Measurements from ENCODE around the gene MCL1.
"Not testable (repeated sequence)": the region's sequence is repeated elsewhere in the genome, so short reads cannot be mapped to it uniquely, and the experiment has no call there.

The MCL1 gene

DNA sequence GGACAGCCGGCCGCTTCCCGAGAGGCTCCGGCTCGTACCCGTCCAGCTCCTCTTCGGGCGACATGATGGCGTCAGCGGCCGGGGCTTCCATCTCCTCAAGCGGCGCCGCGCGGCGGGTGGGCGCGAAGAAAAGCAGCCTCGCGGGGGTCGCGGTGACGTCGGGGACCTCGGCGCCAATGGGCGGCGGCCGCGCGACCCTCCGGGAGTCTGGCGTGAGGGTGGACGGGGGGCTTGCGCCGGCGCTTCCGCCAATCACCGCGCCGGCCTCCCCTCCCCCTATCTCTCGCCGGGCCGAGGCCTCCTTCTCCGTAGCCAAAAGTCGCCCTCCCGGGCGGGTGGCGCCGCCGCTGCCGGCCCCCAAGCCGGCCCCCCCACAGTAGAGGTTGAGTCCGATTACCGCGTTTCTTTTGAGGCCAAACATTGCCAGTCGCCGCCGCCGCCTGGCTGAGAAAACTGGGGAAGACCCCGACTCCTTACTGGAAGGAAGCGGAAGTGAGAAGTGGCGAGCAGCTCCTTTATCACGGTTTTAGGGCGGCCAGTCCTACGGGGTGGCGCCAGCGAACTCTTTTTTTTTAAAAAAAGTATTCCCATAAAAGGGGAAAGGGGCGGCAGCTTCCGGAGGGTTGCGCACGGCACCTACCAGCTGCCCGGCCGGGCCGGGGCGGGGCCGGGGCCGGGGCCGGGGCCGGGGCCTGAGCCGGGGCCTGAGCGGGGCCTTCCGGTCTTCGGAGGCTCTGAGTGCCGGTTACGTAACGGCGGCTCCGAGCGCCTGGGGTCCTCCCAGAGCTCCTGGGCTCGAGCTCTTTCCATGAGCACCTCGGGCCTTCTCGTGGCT is at the start of gene MCL1:
Gene MCL1, minus strand, starts transcription at position 501 of the 835 bp plus-strand sequence. Its CDS starts 80 bp downstream, at position 421.
- Histone ChIP-seq H3K4me3 (ENCODE audit: low read depth in 1 of 2, low read length in 2 of 2) (peak within 1 kb of the TSS; percentile 95 to 97), H3K9ac (ENCODE audit: low read length) (peak within 1 kb of the TSS; percentile 99), H3K27me3 (ENCODE audit: control insufficient read depth in 1 of 2, insufficient read depth in 2 of 2, low read length in 2 of 2) (no peaks in the 10 kb centered on the region), H3K36me3 (ENCODE audit: insufficient read depth, low read length) (peaks cover 32% of the 10 kb centered on the region), H3K4me1 (ENCODE audit: insufficient read depth, low read length) (peaks cover 36% of the 10 kb centered on the region), H3K27ac (ENCODE audit: low read depth, low read length) (peak within 1 kb of the TSS; percentile 98), H3K9me3 (ENCODE audit: low read length) (no peaks in the 10 kb centered on the region)

GRCh38 chr1:150628766-150629114 is 49.3 kb upstream of the MCL1 start:
- Histone ChIP-seq H3K4me1 (ENCODE audit: insufficient read depth, low read length) (peaks cover 13% of the 10 kb centered on the region), H3K27ac (ENCODE audit: low read depth, low read length) (peak overlapping the region; percentile 95), H3K4me3 (ENCODE audit: low read depth in 1 of 2, low read length in 2 of 2) (peak overlapping the region; percentile 69 to 72), H3K9me3 (ENCODE audit: low read length) (no peaks in the 10 kb centered on the region), H3K9ac (ENCODE audit: low read length) (peak overlapping the region; percentile 55), H3K27me3 (ENCODE audit: control insufficient read depth in 1 of 2, insufficient read depth in 2 of 2, low read length in 2 of 2) (no peaks in the 10 kb centered on the region), H3K36me3 (ENCODE audit: insufficient read depth, low read length) (peaks cover 40% of the 10 kb centered on the region)

GRCh38 chr1:150627826-150628410 is 48.5 kb upstream of the MCL1 start:
- H3K27ac ChIP-seq (ENCODE audit: low read depth, low read length), result peak overlapping the region; percentile 95
- peak overlapping the region; percentile 55 for H3K9ac ChIP-seq (ENCODE audit: low read length)
- H3K27me3 ChIP-seq (ENCODE audit: control insufficient read depth in 1 of 2, insufficient read depth in 2 of 2, low read length in 2 of 2), result no peaks in the 10 kb centered on the region
- peaks cover 43% of the 10 kb centered on the region for H3K36me3 ChIP-seq (ENCODE audit: insufficient read depth, low read length)
- peak overlapping the region in 1 of 2 donors; percentile 69 for H3K4me3 ChIP-seq (ENCODE audit: low read depth in 1 of 2, low read length in 2 of 2)
- H3K4me1 ChIP-seq (ENCODE audit: insufficient read depth, low read length), result peaks cover 13% of the 10 kb centered on the region
- no peaks in the 10 kb centered on the region for H3K9me3 ChIP-seq (ENCODE audit: low read length)

- Histone ChIP-seq H3K4me3 (ENCODE audit: low read depth in 1 of 2, low read length in 2 of 2) (no peak overlapping the region), H3K36me3 (ENCODE audit: insufficient read depth, low read length) (peaks cover 51% of the 10 kb centered on the region), H3K27me3 (ENCODE audit: control insufficient read depth in 1 of 2, insufficient read depth in 2 of 2, low read length in 2 of 2) (no peaks in the 10 kb centered on the region), H3K9me3 (ENCODE audit: low read length) (no peaks in the 10 kb centered on the region), H3K4me1 (ENCODE audit: insufficient read depth, low read length) (peaks cover 25% of the 10 kb centered on the region), H3K9ac (ENCODE audit: low read length) (no peak overlapping the region), H3K27ac (ENCODE audit: low read depth, low read length) (no peak overlapping the region)
Observed at GRCh38 chr1:150626150-150626549, 46.7 kb upstream of the MCL1 start.

DNA sequence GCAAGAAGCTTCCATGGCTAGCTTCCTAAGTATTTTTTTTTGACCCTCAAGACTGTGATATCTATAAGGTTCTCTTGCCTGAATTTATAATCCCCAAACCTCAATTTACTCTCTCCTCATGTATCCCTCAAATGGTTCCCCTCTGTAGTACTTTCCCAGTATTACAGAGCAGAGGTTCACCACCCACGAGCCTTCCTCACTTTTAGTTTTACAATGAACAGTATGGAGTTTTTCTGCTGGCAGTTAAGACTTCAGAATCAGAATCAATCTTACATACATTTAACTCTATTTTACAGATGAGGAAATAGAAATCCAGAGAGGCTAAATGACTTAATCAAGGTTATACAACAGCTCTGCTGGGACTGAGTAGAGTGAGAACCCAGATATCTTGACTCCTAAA is 45.1 kb upstream of the MCL1 start:
- H3K27ac ChIP-seq (ENCODE audit: low read depth, low read length), result not testable (repeated sequence)
- H3K36me3 ChIP-seq (ENCODE audit: insufficient read depth, low read length), result peaks cover 58% of the 10 kb centered on the region

DNA sequence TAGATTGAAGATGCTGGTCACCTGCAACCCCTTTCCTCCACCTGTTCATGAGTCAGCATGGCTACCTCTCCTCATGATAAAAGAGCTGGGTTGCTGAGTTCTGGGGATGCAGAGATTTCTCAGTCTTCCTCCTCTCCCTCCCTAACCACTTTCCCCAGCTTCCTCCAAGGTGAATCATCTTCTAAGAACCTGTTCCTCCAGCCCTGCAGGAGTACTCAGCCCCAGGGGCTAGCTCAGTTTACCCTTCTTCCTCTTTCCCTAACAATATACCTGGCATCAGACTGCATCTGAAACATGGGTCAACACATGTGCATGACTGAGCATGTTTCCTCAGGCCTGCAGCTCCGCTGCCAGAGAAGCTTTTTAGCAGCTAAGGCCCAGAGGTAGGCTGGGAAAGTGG is 44.7 kb upstream of the MCL1 start:
- H3K27ac ChIP-seq (ENCODE audit: low read depth, low read length); H3K9me3 ChIP-seq (ENCODE audit: low read length); H3K9ac ChIP-seq (ENCODE audit: low read length); H3K27me3 ChIP-seq (ENCODE audit: control insufficient read depth in 1 of 2, insufficient read depth in 2 of 2, low read length in 2 of 2); H3K4me3 ChIP-seq (ENCODE audit: low read depth in 1 of 2, low read length in 2 of 2): not testable (repeated sequence)
- Histone ChIP-seq H3K36me3 (ENCODE audit: insufficient read depth, low read length) (peaks cover 58% of the 10 kb centered on the region), H3K4me1 (ENCODE audit: insufficient read depth, low read length) (peaks cover 36% of the 10 kb centered on the region)

More for the DNA sequence above, 45.1 kb upstream of the MCL1 start:
- H3K27me3 ChIP-seq (ENCODE audit: control insufficient read depth in 1 of 2, insufficient read depth in 2 of 2, low read length in 2 of 2); H3K9me3 ChIP-seq (ENCODE audit: low read length); H3K9ac ChIP-seq (ENCODE audit: low read length); H3K4me3 ChIP-seq (ENCODE audit: low read depth in 1 of 2, low read length in 2 of 2): not testable (repeated sequence)
- peaks cover 32% of the 10 kb centered on the region for H3K4me1 ChIP-seq (ENCODE audit: insufficient read depth, low read length)

GRCh38 chr1:150622303-150622975 is 43.0 kb upstream of the MCL1 start:
- Histone ChIP-seq H3K9me3 (ENCODE audit: low read length) (no peaks in the 10 kb centered on the region), H3K4me3 (ENCODE audit: low read depth in 1 of 2, low read length in 2 of 2) (no peak overlapping the region), H3K4me1 (ENCODE audit: insufficient read depth, low read length) (peaks cover 28% of the 10 kb centered on the region), H3K27ac (ENCODE audit: low read depth, low read length) (peak overlapping the region; percentile 68), H3K27me3 (ENCODE audit: control insufficient read depth in 1 of 2, insufficient read depth in 2 of 2, low read length in 2 of 2) (no peaks in the 10 kb centered on the region), H3K9ac (ENCODE audit: low read length) (peak overlapping the region; percentile 11), H3K36me3 (ENCODE audit: insufficient read depth, low read length) (peaks cover 58% of the 10 kb centered on the region)

GRCh38 chr1:150621497-150622302 is 42.3 kb upstream of the MCL1 start:
- H3K4me1 ChIP-seq (ENCODE audit: insufficient read depth, low read length), result peaks cover 28% of the 10 kb centered on the region
- peaks cover 53% of the 10 kb centered on the region for H3K36me3 ChIP-seq (ENCODE audit: insufficient read depth, low read length)
- H3K9ac ChIP-seq (ENCODE audit: low read length), result peak overlapping the region; percentile 11
- no peak overlapping the region for H3K4me3 ChIP-seq (ENCODE audit: low read depth in 1 of 2, low read length in 2 of 2)
- no peaks in the 10 kb centered on the region for H3K9me3 ChIP-seq (ENCODE audit: low read length)
- peak overlapping the region; percentile 68 for H3K27ac ChIP-seq (ENCODE audit: low read depth, low read length)
- H3K27me3 ChIP-seq (ENCODE audit: control insufficient read depth in 1 of 2, insufficient read depth in 2 of 2, low read length in 2 of 2), result no peaks in the 10 kb centered on the region

GRCh38 chr1:150620919-150621318 is 41.5 kb upstream of the MCL1 start:
- no peaks in the 10 kb centered on the region for H3K27me3 ChIP-seq (ENCODE audit: control insufficient read depth in 1 of 2, insufficient read depth in 2 of 2, low read length in 2 of 2)

DNA sequence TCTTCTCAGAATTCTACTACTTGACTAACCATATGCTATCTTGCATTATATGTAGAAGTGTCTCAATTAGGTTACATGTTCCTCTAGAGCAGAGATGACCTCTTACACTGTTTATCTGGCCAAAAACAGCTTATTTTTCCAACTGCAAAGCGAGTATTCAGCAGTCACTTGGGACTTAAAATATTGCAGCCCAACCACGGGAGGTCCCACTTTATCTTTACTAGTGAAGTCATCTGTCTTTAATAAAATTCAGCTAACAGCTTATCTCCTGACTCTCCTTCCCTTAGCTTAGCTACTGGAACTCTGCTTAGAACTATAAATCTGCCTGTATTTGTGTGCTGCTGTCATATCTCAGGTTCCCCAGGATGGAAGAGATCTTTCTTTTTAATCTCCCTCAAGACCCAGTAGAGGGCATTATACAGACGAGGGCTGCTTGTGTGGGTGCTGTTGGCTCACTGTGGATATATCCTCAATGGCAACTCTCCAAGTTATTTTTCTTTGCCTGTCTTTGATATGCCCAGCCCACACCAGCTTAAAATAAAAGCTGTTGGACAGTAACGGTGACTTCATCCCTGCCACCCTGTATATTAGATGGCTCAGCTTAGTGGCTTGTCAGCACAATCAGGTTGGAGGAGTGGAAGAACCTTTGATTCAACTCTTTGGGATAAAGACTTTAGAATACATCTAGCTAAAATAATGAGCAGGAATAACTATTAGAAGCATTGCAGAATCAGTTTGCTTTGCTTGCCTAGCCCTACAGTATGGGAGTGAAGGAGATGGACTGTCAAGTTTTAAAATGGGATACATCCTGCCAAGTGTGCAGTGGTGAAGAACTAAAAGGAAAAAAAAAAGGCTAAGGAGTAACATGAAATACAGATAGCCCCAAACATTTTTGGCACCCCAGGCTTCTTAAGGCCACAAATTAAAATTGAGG is 40.4 kb upstream of the MCL1 start:
- Histone ChIP-seq H3K27me3 (ENCODE audit: control insufficient read depth in 1 of 2, insufficient read depth in 2 of 2, low read length in 2 of 2) (no peaks in the 10 kb centered on the region), H3K4me1 (ENCODE audit: insufficient read depth, low read length) (peaks cover 28% of the 10 kb centered on the region), H3K27ac (ENCODE audit: low read depth, low read length) (peak overlapping the region; percentile 61), H3K9ac (ENCODE audit: low read length) (no peak overlapping the region), H3K4me3 (ENCODE audit: low read depth in 1 of 2, low read length in 2 of 2) (no peak overlapping the region), H3K9me3 (ENCODE audit: low read length) (no peaks in the 10 kb centered on the region), H3K36me3 (ENCODE audit: insufficient read depth, low read length) (peaks cover 34% of the 10 kb centered on the region)

More at GRCh38 chr1:150620919-150621318, 41.5 kb upstream of the MCL1 start:
- peak overlapping the region; percentile 37 for H3K27ac ChIP-seq (ENCODE audit: low read depth, low read length)
- H3K4me3 ChIP-seq (ENCODE audit: low read depth in 1 of 2, low read length in 2 of 2), result no peak overlapping the region
- H3K36me3 ChIP-seq (ENCODE audit: insufficient read depth, low read length), result peaks cover 45% of the 10 kb centered on the region
- H3K4me1 ChIP-seq (ENCODE audit: insufficient read depth, low read length), result peaks cover 28% of the 10 kb centered on the region
- no peaks in the 10 kb centered on the region for H3K9me3 ChIP-seq (ENCODE audit: low read length)
- H3K9ac ChIP-seq (ENCODE audit: low read length), result no peak overlapping the region
